ENCODE results near the gene FAIM. TPM values are rescaled to one million over a fixed set of nuclear protein-coding genes. Genes with fewer than 3 reads are reported as not detected.

The FAIM gene
- total and polyA plus RNA-seq, 2 donors (not counting 3 experiments of a cell fraction or from before 2014, with no cell fraction given): 2.3 to 11.9 TPM

GRCh38 chr3:138673641-138674530, 65.3 kb downstream of the FAIM start:
- intact Hi-C loops (cut with micrococcal nuclease): no loop called here
- Histone ChIP-seq H3K4me1 (ENCODE audit: control insufficient read depth, extremely low read depth, insufficient read depth, low read length) (no peaks in the 10 kb centered on the region), H3K4me2 (ENCODE audit: insufficient read depth, low read length) (no peak overlapping the region), H3K9me1 (replicated peaks; ENCODE audit: control insufficient read depth, extremely low read depth, insufficient read depth, low read length) (no peaks in the 10 kb centered on the region), H3K9me3 (replicated peaks; ENCODE audit: control insufficient read depth, insufficient read depth, low read length) (no peaks in the 10 kb centered on the region), H3K79me2 (ENCODE audit: control insufficient read depth, insufficient read depth, low read length) (no peaks in the 10 kb centered on the region), H3K27me3 (ENCODE audit: control insufficient read depth in 2 of 2, insufficient read depth in 2 of 2, low read length in 2 of 2) (no peaks in the 10 kb centered on the region), H3K4me3 (replicated peaks in 1 of 3; ENCODE audit: insufficient read depth in 1 of 3, low read depth in 1 of 3, low read length in 3 of 3) (no peak overlapping the region), H3K9ac (replicated peaks; ENCODE audit: extremely low read depth, insufficient read depth, low read length) (no peak overlapping the region), H3K36me3 (ENCODE audit: control insufficient read depth in 2 of 2, extremely low read depth in 1 of 2, insufficient read depth in 2 of 2, low read length in 2 of 2) (peaks cover 0 to 5% of the 10 kb centered on the region in 2 experiments), H4K20me1 (replicated peaks; ENCODE audit: control insufficient read depth, extremely low read depth, insufficient read depth, low read length) (no peaks in the 10 kb centered on the region), H2AFZ (ENCODE audit: low read depth, low read length) (no peak overlapping the region), H3K27ac (ENCODE audit: insufficient read depth, low read depth, low read length) (no peak overlapping the region)
- no peak for TF ChIP-seq MYC (IDR thresholded peaks at IDR 0.05; ENCODE audit: low read depth, low read length)
- DNase-seq (ENCODE audit: low read depth, low spot score) (peak; percentile 27), FAIRE-seq (no peak)
- ChIA-PET POLR2A (no interaction called here), CTCF (interaction anchor here (1.1 kb wide), 1 partner anchor 242 kb away, joined by 5 read pairs; no protein-coding TSS in a partner anchor)
- no TSS peak for BruUV-seq (replicated peaks)
- dilution Hi-C loops (cut with MboI; ENCODE audit: extremely low pct_ligation_motif_present, low sequenced_read_pairs): no loop called here

GRCh38 chr3:138675393-138675792, 66.8 kb downstream of the FAIM start:
- BruUV-seq (replicated peaks): no TSS peak
- FAIRE-seq (peak; percentile 18), DNase-seq (ENCODE audit: low read depth, low spot score) (no peak)
- ChIA-PET CTCF (no interaction called here), POLR2A (no interaction called here)
- Histone ChIP-seq H3K9me3 (replicated peaks; ENCODE audit: control insufficient read depth, insufficient read depth, low read length) (no peaks in the 10 kb centered on the region), H2AFZ (ENCODE audit: low read depth, low read length) (no peak overlapping the region), H3K36me3 (ENCODE audit: control insufficient read depth in 2 of 2, extremely low read depth in 1 of 2, insufficient read depth in 2 of 2, low read length in 2 of 2) (peaks cover 0 to 5% of the 10 kb centered on the region in 2 experiments), H3K4me1 (ENCODE audit: control insufficient read depth, extremely low read depth, insufficient read depth, low read length) (no peaks in the 10 kb centered on the region), H3K4me2 (ENCODE audit: insufficient read depth, low read length) (no peak overlapping the region), H4K20me1 (replicated peaks; ENCODE audit: control insufficient read depth, extremely low read depth, insufficient read depth, low read length) (no peaks in the 10 kb centered on the region), H3K9me1 (replicated peaks; ENCODE audit: control insufficient read depth, extremely low read depth, insufficient read depth, low read length) (no peaks in the 10 kb centered on the region), H3K9ac (replicated peaks; ENCODE audit: extremely low read depth, insufficient read depth, low read length) (no peak overlapping the region), H3K27me3 (ENCODE audit: control insufficient read depth in 2 of 2, insufficient read depth in 2 of 2, low read length in 2 of 2) (no peaks in the 10 kb centered on the region), H3K79me2 (ENCODE audit: control insufficient read depth, insufficient read depth, low read length) (no peaks in the 10 kb centered on the region), H3K27ac (ENCODE audit: insufficient read depth, low read depth, low read length) (no peak overlapping the region), H3K4me3 (replicated peaks in 1 of 3; ENCODE audit: insufficient read depth in 1 of 3, low read depth in 1 of 3, low read length in 3 of 3) (no peak overlapping the region)
- dilution Hi-C loops (cut with MboI; ENCODE audit: extremely low pct_ligation_motif_present, low sequenced_read_pairs): no loop called here
- TF ChIP-seq JUN (IDR thresholded peaks at IDR 0.05; ENCODE audit: borderline replicate concordance, insufficient read depth, insufficient read length, low read depth): peak; percentile 21
- TF ChIP-seq POLR2A (IDR thresholded peaks at IDR 0.05; ENCODE audit: low read depth, low read length): no peak
- TF ChIP-seq FOS (IDR thresholded peaks at IDR 0.05; ENCODE audit: borderline replicate concordance, insufficient read depth, low read length): peak; percentile 41
- intact Hi-C loops (cut with micrococcal nuclease): no loop called here

Data from endothelial cell of umbilical vein (primary cell).